HepG2 (cell line): ENCODE results near the gene ZNF691. TPM values are rescaled to one million over a fixed set of nuclear protein-coding genes. Genes with fewer than 3 reads are reported as not detected.

Experiments
- ATAC-seq: fragments of 200-7000 bp; cut with Tn5 transposase; 3 replicates; pipeline ENCODE4 v1.9.1; 2020; ENCODE audit warnings: mild to moderate bottlenecking, moderate library complexity
- BruUV-seq: library from RNA; stranded (reverse); fragments of 400-500 nt; replicated peaks from 2 replicates; lab custom pipeline; 2021; lab: Mats Ljungman, UMichigan
- CTCF ChIA-PET: fragments of 300-600 bp; formaldehyde crosslinking; extraction: SDS; loops from one replicate; lab custom pipeline; 2021; ENCODE audit warnings: low total read pairs, inconsistent platforms, low intra/inter-chr PET ratio; lab: Yijun Ruan, JAX
- POLR2A ChIA-PET: fragments of 350-600 bp; sonication (Branson Sonifier 250); formaldehyde crosslinking; loops from one replicate; lab custom pipeline; 2020; ENCODE audit warnings: antibody characterized with exemption, inconsistent platforms; lab: Yijun Ruan, JAX
- DNase-seq: peaks from one replicate; pipeline ENCODE4 v3.0.0-alpha.2; 2015; ENCODE audit warnings: low spot score
- FAIRE-seq: peaks from 3 replicates; lab custom pipeline; 2011; peaks lifted over from hg19 to GRCh38; lab: Jason Lieb, UNC
- H2AFZ ChIP-seq: one replicate; pipeline ENCODE4 v1.6.1; 2011; ENCODE audit warnings: low read length, inconsistent platforms
- H3K27ac ChIP-seq: fragments of 300-600 bp; 3 replicates; pipeline ENCODE4 v1.8.0; 2011; ENCODE audit warnings: mixed run types, mild to moderate bottlenecking, mixed read lengths, low read length, inconsistent platforms; ENCODE audit not compliant: insufficient read depth; ENCODE audit errors: extremely low read length
- H3K27me3 ChIP-seq, 2 experiments: fragments of 200-600 bp in 1 of 2; 2 replicates in 1 of 2; 3 replicates in 1 of 2; pipeline versions ENCODE4 v1.6.0 to v1.8.0; 2011; ENCODE audit warnings: low read length in 2 of 2, mild to moderate bottlenecking in 2 of 2, moderate library complexity in 2 of 2, inconsistent platforms in 1 of 2; ENCODE audit not compliant: insufficient read depth in 2 of 2, control insufficient read depth in 1 of 2
- H3K36me3 ChIP-seq, 2 experiments: fragments of 200-600 bp in 1 of 2; replicated peaks in 1 of 2; 2 replicates in 1 of 2; 3 replicates in 1 of 2; pipeline versions ENCODE4 v1.5.1 to v1.8.0; 2011; ENCODE audit warnings: low read length in 2 of 2, inconsistent platforms in 1 of 2; ENCODE audit not compliant: insufficient read depth in 2 of 2, control insufficient read depth in 1 of 2
- H3K4me1 ChIP-seq: 2 replicates; pipeline ENCODE4 v1.5.1; 2012; ENCODE audit warnings: low read length, inconsistent platforms; ENCODE audit not compliant: insufficient read depth
- H3K4me2 ChIP-seq: 2 replicates; pipeline ENCODE4 v1.6.0; 2011; ENCODE audit warnings: low read depth, low read length, inconsistent platforms
- H3K4me3 ChIP-seq, 3 experiments: fragments of 200-600 bp in 1 of 3; sonication (generic), shearing (Covaris generic) in 1 of 3; replicated peaks in 1 of 3; 2 replicates each; pipeline ENCODE4 v1.5.1; 2011 to 2016; ENCODE audit warnings: low read length in 3 of 3, inconsistent platforms in 2 of 3, low read depth in 2 of 3, mild to moderate bottlenecking in 2 of 3, control low read depth in 1 of 3, mixed read lengths in 1 of 3; ENCODE audit not compliant: insufficient read depth in 1 of 3
- H3K79me2 ChIP-seq: one replicate; pipeline ENCODE4 v1.6.1; 2011; ENCODE audit warnings: low read length, inconsistent platforms; ENCODE audit not compliant: insufficient read depth
- H3K9ac ChIP-seq: 2 replicates; pipeline ENCODE4 v1.6.0; 2011; ENCODE audit warnings: mild to moderate bottlenecking, low read depth, low read length, inconsistent platforms; ENCODE audit not compliant: insufficient read depth
- H3K9me3 ChIP-seq: 2 replicates; pipeline ENCODE4 v1.5.1; 2012; ENCODE audit warnings: mild to moderate bottlenecking, low read length
- H4K20me1 ChIP-seq: 2 replicates; pipeline ENCODE4 v1.6.0; 2011; ENCODE audit warnings: inconsistent platforms, mild to moderate bottlenecking, low read length, moderate library complexity; ENCODE audit not compliant: insufficient read depth
- IKZF5 ChIP-seq: IDR thresholded peaks from 2 replicates; pipeline ENCODE4 v1.6.1; 2018; ENCODE audit warnings: missing genetic modification reagents, mild to moderate bottlenecking, missing compliant biosample characterization
- KLF9 ChIP-seq: IDR thresholded peaks from 2 replicates; pipeline ENCODE4 v1.6.1; 2016; ENCODE audit warnings: low read depth
- RCOR2 ChIP-seq: IDR thresholded peaks from 2 replicates; pipeline ENCODE4 v1.6.1; 2016; ENCODE audit warnings: missing biosample characterization, missing genetic modification reagents
- SMAD1 ChIP-seq: sonication (generic); formaldehyde crosslinking; IDR thresholded peaks from 2 replicates; pipeline ENCODE4 v1.4.0; 2020; ENCODE audit warnings: missing genetic modification reagents, low read depth, mild to moderate bottlenecking, borderline replicate concordance
- SMARCC2 ChIP-seq: fragments of 450-650 bp; IDR thresholded peaks from 2 replicates; pipeline ENCODE4 v1.6.1; 2017; ENCODE audit warnings: antibody characterized with exemption, mild to moderate bottlenecking
- TBX2 ChIP-seq: sonication (generic); formaldehyde crosslinking; IDR thresholded peaks from 2 replicates; pipeline ENCODE4 v1.5.0; 2020; ENCODE audit warnings: missing genetic modification reagents, mild to moderate bottlenecking, borderline replicate concordance
- ZKSCAN5 ChIP-seq: sonication (generic); formaldehyde crosslinking; IDR thresholded peaks from 2 replicates; pipeline ENCODE4 v1.5.1; 2020; ENCODE audit warnings: mild to moderate bottlenecking, missing genetic modification reagents
- ZNF256 ChIP-seq: sonication (generic); formaldehyde crosslinking; conservative IDR thresholded peaks from 2 replicates; pipeline ENCODE4 v1.4.0; 2020; ENCODE audit warnings: missing genetic modification reagents
- ZNF75D ChIP-seq: sonication (generic); formaldehyde crosslinking; IDR thresholded peaks from 2 replicates; pipeline ENCODE4 v1.8.1; 2023; ENCODE audit warnings: missing genetic modification reagents, mild to moderate bottlenecking, borderline replicate concordance
- in situ Hi-C: cut with HindIII; loops from 2 replicates; pipeline ENCODE4 v1.10.0; 2017; ENCODE audit warnings: low pct_unique_long_range_greater_than_20kb; ENCODE audit not compliant: extremely low pct_ligation_motif_present
- intact Hi-C: fragments of 100-400 bp; cut with micrococcal nuclease; formaldehyde crosslinking; loops from one replicate; pipeline ENCODE4 v1.10.0; 2022; ENCODE audit not compliant: unreplicated experiment
- polyA plus RNA-seq, 8 experiments: library from polyadenylated mRNA; depleted of rRNA in 3 of 8; stranded (reverse) in 7 of 8; unstranded in 1 of 8; fragments of >200 nt; fragmentation: Illumina TruSeq in 4 of 8; extraction: Trizol in 4 of 8; gene quantifications; 2 replicates each; pipeline versions ENCODE4 v1.2.1 to v1.2.3, GENCODE V29; 2011 to 2016; ENCODE audit warnings: low read depth in 4 of 8, missing spikeins in 1 of 8, mixed read lengths in 1 of 8; ENCODE audit not compliant: insufficient read depth in 1 of 8
- total RNA-seq, 5 experiments: library from RNA; depleted of rRNA; stranded (reverse); fragments of >200 nt; fragmentation: Illumina TruSeq; extraction: Trizol; gene quantifications; 2 replicates each; pipeline ENCODE4 v1.2.3, GENCODE V29; 2016; ENCODE audit warnings: low read depth in 1 of 5
- TF ChIP-seq, protein P1 (sequence below): sonication (generic); formaldehyde crosslinking; IDR thresholded peaks from 2 replicates; pipeline ENCODE4 v1.4.0; 2020; ENCODE audit warnings: missing genetic modification reagents
- TF ChIP-seq, protein P2 (sequence below): IDR thresholded peaks from 2 replicates; pipeline ENCODE4 v1.6.1; 2016; ENCODE audit warnings: missing compliant biosample characterization, missing genetic modification reagents, borderline replicate concordance
- TF ChIP-seq, protein P3 (sequence below): sonication (generic); formaldehyde crosslinking; IDR thresholded peaks from 2 replicates; pipeline ENCODE4; 2020; ENCODE audit warnings: missing genetic modification reagents, mild to moderate bottlenecking, borderline replicate concordance

Gene ZNF691
- total and polyA plus RNA-seq, 2 of the 13 experiments (the other 11 are each of a cell fraction or from before 2014, with no cell fraction given), result 7.6 to 7.8 TPM

- intact Hi-C loops (no loop called here), in situ Hi-C loops (no loop called here)
- Histone ChIP-seq H3K79me2 (no peaks in the 10 kb centered on the region), H3K27me3 (no peaks in the 10 kb centered on the region), H3K4me2 (no peak overlapping the region), H3K9me3 (no peaks in the 10 kb centered on the region), H3K9ac (no peak overlapping the region), H3K4me3 (no peak overlapping the region), H4K20me1 (no peaks in the 10 kb centered on the region), H3K27ac (no peak overlapping the region), H3K36me3 (no peaks in the 10 kb centered on the region), H3K4me1 (no peaks in the 10 kb centered on the region), H2AFZ (no peak overlapping the region)
- no peak for TF ChIP-seq ZNF256 (CRISPR knock-in tag)
- TF ChIP-seq ZKSCAN5 (CRISPR knock-in tag), result no peak
- no peak for TF ChIP-seq SMAD1
- no peak for TF ChIP-seq SMARCC2
- no peak for TF ChIP-seq ZNF75D (CRISPR knock-in tag)
- TF ChIP-seq KLF9 (CRISPR knock-in tag), result no peak
- no peak for TF ChIP-seq IKZF5 (CRISPR knock-in tag)
- TF ChIP-seq, protein P1, sequence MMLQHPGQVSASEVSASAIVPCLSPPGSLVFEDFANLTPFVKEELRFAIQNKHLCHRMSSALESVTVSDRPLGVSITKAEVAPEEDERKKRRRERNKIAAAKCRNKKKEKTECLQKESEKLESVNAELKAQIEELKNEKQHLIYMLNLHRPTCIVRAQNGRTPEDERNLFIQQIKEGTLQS (CRISPR knock-in tag), result no peak
- TF ChIP-seq, protein P2, sequence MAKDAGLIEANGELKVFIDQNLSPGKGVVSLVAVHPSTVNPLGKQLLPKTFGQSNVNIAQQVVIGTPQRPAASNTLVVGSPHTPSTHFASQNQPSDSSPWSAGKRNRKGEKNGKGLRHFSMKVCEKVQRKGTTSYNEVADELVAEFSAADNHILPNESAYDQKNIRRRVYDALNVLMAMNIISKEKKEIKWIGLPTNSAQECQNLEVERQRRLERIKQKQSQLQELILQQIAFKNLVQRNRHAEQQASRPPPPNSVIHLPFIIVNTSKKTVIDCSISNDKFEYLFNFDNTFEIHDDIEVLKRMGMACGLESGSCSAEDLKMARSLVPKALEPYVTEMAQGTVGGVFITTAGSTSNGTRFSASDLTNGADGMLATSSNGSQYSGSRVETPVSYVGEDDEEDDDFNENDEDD (CRISPR knock-in tag), result no peak
- TF ChIP-seq RCOR2 (CRISPR knock-in tag), result no peak
- TF ChIP-seq, protein P3, sequence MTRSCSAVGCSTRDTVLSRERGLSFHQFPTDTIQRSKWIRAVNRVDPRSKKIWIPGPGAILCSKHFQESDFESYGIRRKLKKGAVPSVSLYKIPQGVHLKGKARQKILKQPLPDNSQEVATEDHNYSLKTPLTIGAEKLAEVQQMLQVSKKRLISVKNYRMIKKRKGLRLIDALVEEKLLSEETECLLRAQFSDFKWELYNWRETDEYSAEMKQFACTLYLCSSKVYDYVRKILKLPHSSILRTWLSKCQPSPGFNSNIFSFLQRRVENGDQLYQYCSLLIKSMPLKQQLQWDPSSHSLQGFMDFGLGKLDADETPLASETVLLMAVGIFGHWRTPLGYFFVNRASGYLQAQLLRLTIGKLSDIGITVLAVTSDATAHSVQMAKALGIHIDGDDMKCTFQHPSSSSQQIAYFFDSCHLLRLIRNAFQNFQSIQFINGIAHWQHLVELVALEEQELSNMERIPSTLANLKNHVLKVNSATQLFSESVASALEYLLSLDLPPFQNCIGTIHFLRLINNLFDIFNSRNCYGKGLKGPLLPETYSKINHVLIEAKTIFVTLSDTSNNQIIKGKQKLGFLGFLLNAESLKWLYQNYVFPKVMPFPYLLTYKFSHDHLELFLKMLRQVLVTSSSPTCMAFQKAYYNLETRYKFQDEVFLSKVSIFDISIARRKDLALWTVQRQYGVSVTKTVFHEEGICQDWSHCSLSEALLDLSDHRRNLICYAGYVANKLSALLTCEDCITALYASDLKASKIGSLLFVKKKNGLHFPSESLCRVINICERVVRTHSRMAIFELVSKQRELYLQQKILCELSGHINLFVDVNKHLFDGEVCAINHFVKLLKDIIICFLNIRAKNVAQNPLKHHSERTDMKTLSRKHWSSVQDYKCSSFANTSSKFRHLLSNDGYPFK (CRISPR knock-in tag), result no peak
- TF ChIP-seq TBX2 (CRISPR knock-in tag), result no peak
- ATAC-seq (no peak), FAIRE-seq (no peak), DNase-seq (no peak)
- ChIA-PET POLR2A (interaction anchor here (0.7 kb wide), 1 partner anchor 148 kb away, joined by 4 read pairs; no protein-coding TSS in a partner anchor), CTCF (no interaction called here)
- BruUV-seq, result no TSS peak
Measured at GRCh38 chr1:42831273-42831672, 15.1 kb upstream of the ZNF691 start.
